ENCODE measurements around the gene KIAA2012. TPM values are rescaled to one million over a fixed set of nuclear protein-coding genes. Genes with fewer than 3 reads are reported as not detected.

Gene KIAA2012
- total RNA-seq, 1 donor, result not detected

GRCh38 chr2:202095235-202095634 is 22.2 kb downstream of the KIAA2012 start:
- Histone ChIP-seq H3K9me3 (ENCODE audit: low read depth, low read length) (no peaks in the 10 kb centered on the region), H3K79me2 (ENCODE audit: insufficient read depth, low read length) (no peaks in the 10 kb centered on the region), H4K20me1 (ENCODE audit: insufficient read depth, low read length) (no peaks in the 10 kb centered on the region), H3K4me1 (ENCODE audit: insufficient read depth, low read length) (peaks cover 10% of the 10 kb centered on the region), H3K27me3 (ENCODE audit: insufficient read depth, low read length) (no peaks in the 10 kb centered on the region), H2AFZ (ENCODE audit: low read length) (no peak overlapping the region), H3K36me3 (ENCODE audit: insufficient read depth, low read length) (no peaks in the 10 kb centered on the region), H3K4me3 (ENCODE audit: insufficient read depth, low read length) (no peak overlapping the region), H3K4me2 (ENCODE audit: insufficient read depth, low read length) (no peak overlapping the region), H3K27ac (ENCODE audit: low read depth, low read length) (no peak overlapping the region)
- no peak for DNase-seq (ENCODE audit: insufficient read length, low spot score, missing footprints)
- no peak for TF ChIP-seq CTCF (IDR thresholded peaks at IDR 0.05; ENCODE audit: extremely low read depth, low read depth, low read length)

GRCh38 chr2:202096736-202097135 is 23.7 kb downstream of the KIAA2012 start:
- Histone ChIP-seq H3K36me3 (ENCODE audit: insufficient read depth, low read length) (no peaks in the 10 kb centered on the region), H3K9me3 (ENCODE audit: low read depth, low read length) (no peaks in the 10 kb centered on the region), H3K27me3 (ENCODE audit: insufficient read depth, low read length) (no peaks in the 10 kb centered on the region), H3K27ac (ENCODE audit: low read depth, low read length) (no peak overlapping the region), H4K20me1 (ENCODE audit: insufficient read depth, low read length) (no peaks in the 10 kb centered on the region), H2AFZ (ENCODE audit: low read length) (no peak overlapping the region), H3K4me3 (ENCODE audit: insufficient read depth, low read length) (no peak overlapping the region), H3K4me1 (ENCODE audit: insufficient read depth, low read length) (peaks cover under 1% of the 10 kb centered on the region), H3K4me2 (ENCODE audit: insufficient read depth, low read length) (no peak overlapping the region), H3K79me2 (ENCODE audit: insufficient read depth, low read length) (no peaks in the 10 kb centered on the region)
- DNase-seq (ENCODE audit: insufficient read length, low spot score, missing footprints), result no peak
- TF ChIP-seq CTCF (IDR thresholded peaks at IDR 0.05; ENCODE audit: extremely low read depth, low read depth, low read length), result no peak

GRCh38 chr2:202098291-202098690 is 25.2 kb downstream of the KIAA2012 start:
- Histone ChIP-seq H3K27ac (ENCODE audit: low read depth, low read length) (no peak overlapping the region), H3K4me3 (ENCODE audit: insufficient read depth, low read length) (no peak overlapping the region), H3K4me1 (ENCODE audit: insufficient read depth, low read length) (no peaks in the 10 kb centered on the region), H4K20me1 (ENCODE audit: insufficient read depth, low read length) (no peaks in the 10 kb centered on the region), H3K4me2 (ENCODE audit: insufficient read depth, low read length) (no peak overlapping the region), H2AFZ (ENCODE audit: low read length) (no peak overlapping the region), H3K79me2 (ENCODE audit: insufficient read depth, low read length) (no peaks in the 10 kb centered on the region), H3K27me3 (ENCODE audit: insufficient read depth, low read length) (no peaks in the 10 kb centered on the region), H3K9me3 (ENCODE audit: low read depth, low read length) (no peaks in the 10 kb centered on the region), H3K36me3 (ENCODE audit: insufficient read depth, low read length) (no peaks in the 10 kb centered on the region)
- TF ChIP-seq CTCF (IDR thresholded peaks at IDR 0.05; ENCODE audit: extremely low read depth, low read depth, low read length), result no peak
- DNase-seq (ENCODE audit: insufficient read length, low spot score, missing footprints), result peak; percentile 58

GRCh38 chr2:202099515-202099914 is 26.5 kb downstream of the KIAA2012 start:
- H3K4me1 ChIP-seq (ENCODE audit: insufficient read depth, low read length), result no peaks in the 10 kb centered on the region
- no peak overlapping the region for H2AFZ ChIP-seq (ENCODE audit: low read length)
- TF ChIP-seq CTCF (IDR thresholded peaks at IDR 0.05; ENCODE audit: extremely low read depth, low read depth, low read length), result no peak
- H4K20me1 ChIP-seq (ENCODE audit: insufficient read depth, low read length), result no peaks in the 10 kb centered on the region
- DNase-seq (ENCODE audit: insufficient read length, low spot score, missing footprints), result no peak
- no peak overlapping the region for H3K4me2 ChIP-seq (ENCODE audit: insufficient read depth, low read length)
- H3K79me2 ChIP-seq (ENCODE audit: insufficient read depth, low read length), result no peaks in the 10 kb centered on the region
- H3K36me3 ChIP-seq (ENCODE audit: insufficient read depth, low read length), result no peaks in the 10 kb centered on the region
- H3K9me3 ChIP-seq (ENCODE audit: low read depth, low read length), result no peaks in the 10 kb centered on the region
- no peak overlapping the region for H3K4me3 ChIP-seq (ENCODE audit: insufficient read depth, low read length)
- H3K27me3 ChIP-seq (ENCODE audit: insufficient read depth, low read length), result no peaks in the 10 kb centered on the region
- H3K27ac ChIP-seq (ENCODE audit: low read depth, low read length), result no peak overlapping the region
